NCI-H748 (cell line): ENCODE measurements around the gene APOL3.
"Not testable (repeated sequence)": the region's sequence is repeated elsewhere in the genome, so short reads cannot be mapped to it uniquely, and the experiment has no call there.

Experiments
- DNase-seq: peaks from one replicate; lab custom pipeline; 2025; ENCODE audit not compliant: unreplicated experiment; lab: John Stamatoyannopoulos, UW

The APOL3 gene

DNA sequence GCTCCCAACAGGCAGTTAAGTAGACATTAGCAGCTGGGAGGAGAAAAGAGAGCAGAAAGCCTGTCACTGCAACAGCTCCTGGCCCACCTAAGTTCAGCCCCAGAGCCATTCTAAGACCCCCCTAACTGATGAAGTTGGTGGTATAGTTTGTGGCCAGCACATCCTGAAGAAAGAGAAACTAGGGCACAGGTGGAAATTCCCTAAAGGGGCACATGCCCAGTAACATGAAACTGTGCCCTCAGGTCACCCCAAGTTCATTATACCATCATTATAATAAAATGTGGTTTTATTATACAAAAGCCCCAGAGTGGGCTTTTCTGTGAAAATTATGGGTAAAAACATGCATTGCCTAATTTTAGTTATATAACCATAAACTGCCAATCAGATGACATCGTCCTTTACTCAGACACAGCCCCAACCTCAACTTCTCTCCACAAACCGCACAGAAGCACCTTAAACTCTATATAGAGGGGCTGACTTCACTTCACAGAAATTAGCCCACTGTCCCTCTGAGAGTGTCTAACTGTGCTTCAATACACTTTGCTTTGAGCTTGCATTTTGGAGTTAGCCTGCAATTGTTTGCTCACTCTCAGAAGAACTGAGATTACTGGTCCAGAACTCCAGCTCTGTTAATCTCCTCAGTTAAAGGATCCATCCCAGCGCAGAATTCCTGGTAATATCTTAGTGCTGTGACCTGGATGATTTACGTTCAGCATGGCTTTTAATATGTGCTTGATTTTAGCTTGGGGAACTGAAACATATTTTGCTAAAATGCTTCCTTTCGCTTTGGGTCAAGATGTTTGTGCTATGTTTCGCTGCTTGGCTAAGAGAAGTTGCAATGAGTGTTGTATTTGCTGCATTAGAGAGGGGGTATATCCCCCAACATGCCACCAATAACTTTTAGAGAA, 1.8 kb upstream of the APOL3 start:
- no peak for DNase-seq

DNA sequence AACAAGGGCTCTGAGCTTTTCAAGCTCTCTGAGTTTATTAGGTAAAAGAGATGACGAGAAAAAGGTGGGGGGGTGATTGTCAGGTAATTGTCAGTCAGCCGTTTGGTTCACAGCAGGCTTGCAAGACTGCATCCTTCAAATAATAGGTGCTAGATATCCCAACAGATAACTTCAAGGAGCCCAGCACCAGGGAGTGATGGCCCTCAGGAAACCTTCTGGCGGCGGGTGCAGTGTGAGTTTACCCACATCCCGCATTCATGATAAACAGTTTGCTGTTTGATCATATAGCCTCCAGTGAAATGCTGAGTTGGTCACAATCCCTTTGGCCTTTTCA, 1.2 kb upstream of the APOL3 start:
- DNase-seq = not testable (repeated sequence)

DNA sequence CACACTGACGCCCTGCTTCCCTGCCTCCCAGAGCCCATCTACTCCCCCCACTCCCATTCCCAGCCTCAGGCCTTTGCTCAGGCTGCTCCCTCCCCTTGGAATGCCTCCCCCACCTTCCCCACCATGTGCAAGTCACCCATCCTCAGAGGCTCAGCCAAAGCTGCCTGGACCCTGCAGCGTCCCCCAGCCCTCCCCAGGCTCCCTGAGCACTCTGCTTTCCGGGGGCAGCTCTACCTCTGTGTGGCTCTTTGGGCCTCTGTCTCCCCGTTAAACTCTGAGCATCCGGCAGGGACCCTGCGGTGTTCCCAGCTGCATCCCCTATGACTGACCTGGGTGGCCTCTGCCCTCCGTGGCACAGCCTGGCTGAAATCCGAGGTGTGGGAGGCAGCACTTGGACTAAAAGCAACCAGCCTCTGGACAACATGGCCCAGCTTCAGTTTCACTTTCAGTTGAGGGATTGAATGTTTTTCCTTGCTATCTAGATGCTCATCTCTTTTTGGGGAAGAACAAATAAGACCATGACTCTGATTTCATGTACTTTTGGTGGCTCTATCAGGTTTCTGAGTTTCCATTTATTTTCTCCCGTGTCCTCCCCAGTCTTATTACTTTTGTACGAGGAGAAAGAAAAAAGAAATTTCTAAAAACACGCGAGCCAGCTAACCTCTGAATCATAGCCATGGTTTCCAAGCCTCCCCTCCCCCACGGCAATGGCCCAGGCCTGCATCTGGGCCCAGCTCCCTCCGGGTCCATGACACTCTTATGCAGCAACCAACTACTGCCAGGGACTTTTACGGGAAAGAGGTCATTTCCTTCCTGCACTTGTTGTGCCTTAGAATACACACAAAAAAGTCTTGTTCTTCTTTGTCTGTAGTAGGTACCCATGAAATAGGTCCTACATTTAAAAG, 3.8 kb downstream of the APOL3 start:
- DNase-seq = no peak

DNA sequence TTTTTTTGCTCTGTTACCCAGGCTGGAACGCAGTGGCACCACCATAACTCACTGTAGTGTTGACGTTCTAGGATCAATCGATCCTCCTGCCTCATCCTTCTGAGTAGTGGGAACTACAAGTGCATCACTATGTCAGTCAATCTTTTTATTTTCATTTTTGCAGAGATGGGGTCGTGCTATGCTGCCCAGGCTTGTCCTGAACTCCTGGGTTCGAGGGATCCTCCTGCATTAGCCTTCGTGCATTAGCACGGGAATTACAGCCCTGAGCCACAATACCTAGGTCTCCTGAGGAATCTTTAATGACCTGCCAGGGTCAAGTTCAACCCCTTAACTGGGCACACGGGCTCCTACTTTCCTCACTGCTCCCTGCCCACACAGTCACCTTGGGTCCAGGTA, 4.4 kb downstream of the APOL3 start:
- DNase-seq = no peak

DNA sequence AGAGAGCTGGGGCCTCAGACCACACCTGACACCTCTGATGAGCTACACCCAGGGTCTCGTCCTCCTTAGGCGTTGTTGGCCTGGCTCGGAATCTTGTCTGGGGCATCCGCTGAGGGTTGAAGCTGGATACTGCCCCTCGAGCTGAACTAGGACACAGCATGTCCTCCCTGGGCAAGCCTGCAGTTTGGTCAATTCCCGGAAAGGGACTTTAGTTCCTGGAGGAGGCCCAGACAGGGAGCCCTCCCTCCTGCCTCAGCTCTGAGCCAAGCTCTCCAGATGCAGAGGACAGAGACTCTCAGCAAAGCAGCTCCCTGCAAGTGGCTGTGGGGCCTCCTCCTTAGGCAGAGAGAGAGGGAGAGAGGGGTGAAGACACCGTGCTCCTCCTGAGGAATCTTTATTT, 4.9 kb downstream of the APOL3 start:
- DNase-seq = no peak

DNA sequence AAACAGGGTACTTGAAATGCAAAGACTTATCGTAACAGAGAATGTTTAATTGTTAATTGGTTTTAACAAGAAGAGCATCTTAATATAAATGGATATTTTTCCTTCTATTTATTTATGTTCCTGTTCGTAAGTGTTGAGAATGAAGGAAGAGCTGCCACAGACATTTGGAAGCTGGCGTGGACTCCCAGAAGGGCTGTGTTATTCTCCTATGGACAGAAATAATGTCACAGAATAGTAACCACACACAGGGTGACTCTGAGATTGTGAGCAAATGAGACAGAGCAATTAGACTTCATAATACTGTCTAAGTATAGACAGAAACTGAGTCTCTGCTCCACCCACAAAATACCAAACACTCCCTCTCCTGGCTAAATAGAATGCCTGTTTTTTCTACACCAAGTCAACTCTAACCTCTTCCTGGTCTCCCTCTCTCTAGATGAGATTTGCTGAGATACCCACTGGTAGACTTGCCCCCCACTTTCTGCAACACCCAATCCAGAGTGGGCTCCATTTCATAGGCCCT, 6.1 kb downstream of the APOL3 start:
- no peak for DNase-seq

DNA sequence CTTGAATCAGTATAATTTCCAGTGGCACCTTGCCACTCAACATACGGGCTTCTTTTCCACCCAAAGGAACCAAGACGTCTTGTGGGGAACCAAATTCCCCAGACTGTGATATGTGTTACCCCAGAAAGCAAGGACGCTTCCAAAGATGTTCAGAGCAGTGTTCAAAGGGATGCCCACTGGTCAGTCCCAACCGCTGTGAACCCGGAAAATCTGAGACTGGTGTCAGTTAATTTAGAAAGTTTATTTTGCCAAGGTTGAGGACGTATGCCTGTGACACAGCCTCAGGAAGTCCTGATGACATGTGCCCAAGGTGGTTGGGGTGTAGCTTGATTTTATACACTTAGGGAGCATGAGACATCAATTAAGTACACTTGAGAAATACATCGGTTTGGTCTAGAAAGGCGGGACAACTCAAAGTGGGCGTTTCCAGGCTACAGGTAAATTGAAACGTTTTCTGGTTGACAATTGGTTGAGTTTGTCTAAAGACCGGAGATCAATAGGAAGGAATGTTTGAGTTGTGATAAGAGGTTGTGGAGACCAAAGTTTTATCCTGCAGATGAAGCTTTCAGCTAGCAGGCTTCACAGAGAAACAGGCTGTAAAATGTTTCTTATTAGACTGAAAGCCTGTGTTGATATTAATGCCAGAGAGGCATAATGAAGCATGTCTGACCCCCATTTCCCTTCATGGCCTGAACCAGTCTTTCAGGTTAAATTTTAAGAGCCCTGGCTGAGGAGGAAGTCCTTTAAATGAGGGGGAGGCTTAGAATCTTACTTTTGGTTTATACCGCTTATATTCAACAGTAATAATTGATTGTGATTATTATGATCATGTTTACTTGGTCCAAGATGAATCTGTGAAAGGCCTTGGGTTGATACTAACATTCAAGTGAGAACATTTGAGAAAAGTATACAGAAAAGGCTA, 6.8 kb downstream of the APOL3 start:
- DNase-seq = no peak

DNA sequence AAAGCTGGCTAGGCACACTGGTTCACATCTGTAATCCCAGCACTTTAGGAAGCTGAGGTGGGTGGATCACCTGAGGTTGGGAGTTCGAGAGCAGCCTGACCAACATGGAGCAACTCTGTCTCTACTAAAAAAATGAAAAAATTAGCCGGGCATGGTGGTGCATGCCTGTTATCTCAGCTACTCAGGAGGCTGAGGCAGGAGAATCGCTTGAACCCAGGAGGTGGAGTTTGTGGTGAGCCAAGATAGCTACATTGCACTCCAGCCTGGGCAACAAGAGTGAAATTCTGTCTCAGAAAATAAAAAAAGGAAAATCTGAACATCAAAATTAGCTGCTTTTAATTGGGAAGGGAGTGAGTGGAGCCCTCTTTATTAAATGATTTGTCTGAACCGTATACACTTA, 7.7 kb downstream of the APOL3 start:
- not testable (repeated sequence) for DNase-seq

DNA sequence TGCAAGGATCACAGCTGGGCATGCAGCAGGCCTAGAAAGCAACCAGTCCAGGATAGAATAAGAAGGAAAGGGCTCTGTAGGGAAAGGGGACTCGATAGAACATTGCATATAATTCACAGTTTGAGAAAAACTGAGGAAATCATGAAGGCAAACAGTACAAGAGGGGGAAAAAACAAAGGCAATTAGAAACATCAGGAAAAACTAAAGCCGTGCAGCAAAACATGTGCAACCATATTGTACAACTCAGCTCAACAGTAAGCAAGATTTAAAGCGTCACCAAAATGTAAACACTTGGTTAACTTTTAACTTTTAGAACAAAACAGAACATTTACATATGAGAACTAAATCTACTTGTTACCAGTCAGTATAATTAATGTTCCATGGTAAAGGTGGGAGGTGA, 8.5 kb downstream of the APOL3 start:
- DNase-seq = no peak

DNA sequence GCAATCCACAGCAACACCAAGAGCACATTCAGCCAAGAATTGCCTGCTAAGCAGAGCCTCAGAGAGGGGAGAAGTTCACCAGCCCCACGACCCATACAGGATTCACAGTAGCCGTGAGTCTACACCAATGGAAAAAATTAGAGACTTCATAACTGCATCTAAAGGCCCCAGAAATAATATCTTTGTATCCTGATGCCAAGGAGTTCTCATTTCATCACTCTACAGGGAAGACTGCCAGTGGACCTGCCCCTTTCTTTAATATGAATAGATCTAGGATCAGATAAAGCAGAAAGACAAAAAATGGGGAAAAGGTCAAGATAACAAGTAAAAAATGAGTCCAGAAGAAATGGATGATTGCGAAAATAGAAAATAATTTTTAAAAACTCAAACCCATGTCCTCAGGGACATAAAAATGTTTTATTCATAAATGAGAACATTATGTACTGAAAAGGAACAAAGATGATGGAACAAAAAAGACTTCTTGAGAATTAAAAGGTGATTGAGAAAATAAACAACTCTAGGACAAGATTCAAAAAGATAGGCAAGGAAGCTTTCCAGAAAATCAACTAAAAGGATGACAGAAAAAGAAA, 9.5 kb downstream of the APOL3 start:
- DNase-seq = no peak

DNA sequence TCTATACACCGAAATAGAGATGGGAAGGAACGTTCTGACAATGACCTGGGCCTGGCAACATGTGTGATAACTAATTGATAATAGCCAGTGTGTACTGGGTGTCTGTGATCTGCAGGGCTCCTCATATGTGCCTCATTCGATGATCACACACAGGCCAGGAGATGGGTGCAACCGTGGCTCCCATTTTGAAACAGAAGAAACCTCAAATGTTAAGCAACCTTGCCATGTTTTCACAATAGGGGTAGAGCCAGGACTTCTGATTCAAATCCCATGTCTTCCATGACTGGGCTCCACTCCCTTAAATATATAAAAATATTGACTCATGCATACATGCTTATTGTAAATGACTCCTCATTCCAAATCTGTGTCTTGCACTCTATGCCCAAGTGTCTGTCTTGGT, 11.1 kb downstream of the APOL3 start:
- no peak for DNase-seq

DNA sequence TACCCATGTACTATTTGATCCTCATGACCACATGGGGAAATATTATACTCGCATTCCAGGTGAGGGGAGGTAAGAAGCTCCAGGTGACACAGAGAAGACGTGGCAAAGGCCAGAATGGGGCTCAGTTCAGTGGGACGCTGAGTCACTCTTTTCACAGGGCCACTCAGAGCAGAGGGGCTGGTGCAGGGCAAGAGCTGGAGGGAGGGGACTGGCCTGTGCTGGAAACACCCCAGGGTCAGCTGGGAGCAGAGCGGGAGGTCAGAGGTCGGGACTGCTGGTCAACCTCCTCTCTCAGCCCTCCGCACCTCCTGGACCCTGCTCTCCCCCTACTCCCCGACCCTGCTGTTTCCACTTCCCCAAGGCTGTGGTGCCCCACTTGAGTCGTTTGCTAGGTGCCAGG, 12.1 kb downstream of the APOL3 start:
- no peak for DNase-seq

DNA sequence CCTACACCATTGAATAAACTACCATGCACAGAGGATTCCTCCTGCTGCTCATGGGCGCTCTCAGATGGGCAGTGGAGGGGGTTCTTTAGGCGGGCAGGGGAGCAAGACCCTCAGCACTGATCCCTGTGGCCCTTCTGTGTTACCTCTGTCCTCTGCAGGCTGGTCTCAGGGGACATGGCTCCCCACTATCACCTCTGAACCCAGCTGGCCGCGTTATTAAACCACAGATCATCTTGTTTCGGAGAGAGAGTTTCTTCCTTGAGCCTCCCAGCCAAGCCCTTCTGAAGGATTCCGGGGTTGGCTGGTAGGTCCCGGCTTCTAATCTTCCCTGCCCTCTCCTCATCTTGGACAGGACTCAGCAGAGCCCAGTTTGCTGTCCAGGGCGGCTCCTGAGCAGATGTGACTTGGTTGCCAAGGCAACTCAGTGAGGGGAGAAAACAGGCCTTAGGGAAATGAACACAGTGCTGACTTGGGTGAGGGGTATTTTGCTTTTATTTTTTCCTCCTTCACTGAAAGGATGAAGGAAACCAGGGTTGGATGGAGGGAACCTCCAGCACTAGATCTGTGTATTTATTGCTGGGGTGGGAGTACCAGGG, 13.3 kb downstream of the APOL3 start:
- no peak for DNase-seq

DNA sequence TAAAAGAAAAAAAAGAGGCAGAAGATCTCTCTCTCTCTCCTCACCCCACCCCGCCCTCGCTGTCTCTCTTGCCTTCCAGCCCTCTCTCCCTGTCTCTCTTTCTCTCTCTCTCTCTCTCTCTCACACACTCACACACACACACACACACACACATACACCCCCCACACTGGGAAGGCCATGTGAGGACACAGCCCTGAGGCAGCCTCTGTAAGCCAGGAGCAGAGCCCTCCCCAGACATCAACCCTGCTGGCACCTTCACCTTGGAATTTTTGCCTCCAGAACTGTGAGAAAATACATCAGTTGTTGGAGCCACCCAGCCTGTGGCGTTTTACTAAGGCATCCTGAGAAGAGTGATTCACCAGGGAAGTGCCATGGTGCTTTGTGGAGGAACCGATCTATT, 14.7 kb downstream of the APOL3 start:
- DNase-seq = no peak

DNA sequence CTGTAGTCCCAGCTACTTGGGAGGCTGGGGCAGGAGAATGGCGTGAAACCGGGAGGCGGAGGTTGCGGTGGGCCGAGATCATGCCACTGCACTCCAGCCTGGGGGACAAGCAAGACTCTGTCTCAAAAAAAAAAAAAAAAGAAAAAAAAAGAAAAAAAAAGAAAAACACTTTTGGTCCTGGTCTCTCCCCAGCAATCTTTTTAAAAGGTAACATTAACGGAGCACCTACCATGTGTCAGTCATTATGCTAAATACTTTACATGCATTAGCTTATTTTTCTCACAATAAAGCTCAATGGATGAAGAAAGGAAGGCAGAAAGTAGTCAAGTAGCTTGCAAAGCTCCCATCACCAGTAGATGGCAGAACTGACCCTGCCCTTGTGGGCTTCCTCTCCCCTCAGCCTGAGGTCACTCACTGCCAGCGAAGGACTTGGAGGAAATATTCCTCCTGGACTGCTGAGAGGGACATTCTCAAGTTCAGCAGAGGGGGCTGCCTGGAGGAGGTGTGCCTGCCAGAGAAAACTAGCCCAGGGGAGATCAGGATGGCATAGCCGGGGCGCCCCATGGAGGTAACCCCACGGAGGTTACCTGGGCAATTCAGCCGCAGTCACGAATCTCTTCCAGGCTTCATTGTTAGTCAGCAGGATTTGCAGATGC, 15.5 kb downstream of the APOL3 start:
- peak; percentile 53 for DNase-seq

DNA sequence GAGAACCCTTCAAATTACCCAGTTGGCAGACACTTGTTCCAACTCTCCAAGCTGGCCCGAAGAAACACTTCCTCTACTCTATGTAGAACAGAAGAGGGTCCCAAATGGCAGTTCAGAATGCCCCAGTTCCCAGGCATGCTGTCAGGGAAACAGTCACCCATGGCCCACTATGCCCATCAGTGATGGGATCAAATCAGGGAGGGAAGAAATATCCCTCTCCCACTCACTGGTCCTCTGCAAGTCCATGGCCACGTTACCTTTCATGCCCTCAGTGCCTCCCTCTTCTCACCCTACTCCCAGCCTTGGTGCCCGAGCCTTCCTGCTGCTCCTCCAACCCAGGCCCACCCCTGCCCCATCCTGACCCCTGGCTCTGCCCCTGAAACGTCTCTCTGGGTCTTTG, 16.6 kb downstream of the APOL3 start:
- DNase-seq = no peak

DNA sequence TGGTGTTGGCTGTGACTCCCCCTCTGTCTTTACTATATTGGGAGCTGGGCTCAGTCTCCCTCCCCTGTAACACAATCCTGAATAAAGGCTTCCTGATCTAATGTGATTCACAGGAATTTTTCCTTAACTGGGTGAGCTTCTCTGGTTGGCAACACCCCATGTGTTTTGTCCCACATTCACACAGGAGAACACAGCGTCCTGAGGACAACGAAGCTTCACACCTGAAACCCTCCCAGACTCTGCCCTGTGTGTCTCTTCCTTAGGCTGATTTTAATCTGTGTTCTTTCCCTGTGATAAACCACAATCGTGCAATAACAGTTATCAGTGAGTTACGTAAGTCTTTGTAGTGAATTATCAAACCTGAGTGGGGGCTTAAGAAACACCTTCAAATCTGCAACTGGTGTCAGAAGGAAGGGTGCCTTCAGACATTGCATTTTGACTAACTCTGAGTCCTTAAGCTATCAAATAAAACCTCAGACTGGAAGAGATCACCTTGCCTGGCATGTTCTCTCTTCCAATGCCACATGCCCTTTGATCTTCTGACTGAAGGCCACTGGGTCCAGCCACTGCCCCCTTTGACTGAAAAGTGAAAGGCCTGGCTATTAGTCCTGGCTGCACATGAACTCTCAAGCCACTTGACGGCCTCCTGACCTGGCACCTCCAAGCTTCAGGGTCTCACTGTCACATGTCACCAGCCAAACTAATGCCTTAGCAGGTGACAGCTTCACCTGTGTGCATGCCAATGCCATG, 17.3 kb downstream of the APOL3 start:
- DNase-seq = no peak

DNA sequence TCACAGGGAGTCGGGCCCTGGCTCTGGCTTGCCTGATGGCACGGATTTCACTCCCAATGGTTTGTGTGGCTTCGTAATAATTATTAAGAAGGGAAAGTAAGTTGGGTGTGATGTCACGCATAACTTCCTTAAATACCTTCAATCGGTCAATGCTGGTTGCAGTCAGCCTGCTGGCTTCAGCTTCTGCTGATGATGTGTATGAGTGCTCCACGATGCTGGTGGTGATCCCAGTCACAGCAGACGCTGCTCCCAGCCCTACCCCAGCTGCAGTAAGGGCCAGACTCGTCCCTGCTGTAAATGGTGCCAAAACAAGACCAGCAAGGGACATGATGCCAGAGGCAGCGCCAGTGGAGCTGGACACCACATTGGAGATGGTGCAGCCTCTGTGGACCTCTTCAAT, 19.1 kb downstream of the APOL3 start:
- no peak for DNase-seq

DNA sequence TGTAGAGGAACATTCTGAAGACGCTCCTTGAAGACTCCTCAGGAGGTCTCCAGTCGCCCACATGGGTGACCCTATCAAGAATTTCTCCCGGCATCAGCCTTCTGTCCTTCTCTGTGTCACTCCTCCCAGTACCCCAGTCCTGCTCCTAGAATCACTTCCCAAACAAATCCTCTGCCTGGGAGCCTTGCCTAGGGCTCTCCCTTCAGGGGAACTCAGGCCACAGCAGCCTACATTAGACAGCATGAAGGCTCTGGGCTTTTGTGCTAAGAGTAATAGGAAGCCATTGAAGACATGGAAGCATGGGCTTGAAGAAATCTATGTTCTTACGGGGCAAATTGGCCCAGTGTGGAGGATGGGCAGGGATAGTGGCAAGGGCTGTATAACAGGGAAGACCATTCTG, 21.8 kb downstream of the APOL3 start:
- not testable (repeated sequence) for DNase-seq
